Ovary (tissue), 9 donors: Measurements from ENCODE around the gene MYO1F. TPM values are rescaled to one million over a fixed set of nuclear protein-coding genes. Genes with fewer than 3 reads are reported as not detected.

Experiments used
- DNase-seq, 5 donors: peaks; one replicate each; pipeline ENCODE4 v3.0.0-alpha.2; 2019 to 2020
- H3K27ac ChIP-seq, 2 donors: fragments of 200-600 bp; one replicate each; pipeline versions ENCODE4 v1.5.1 to v1.8.0; 2019 to 2022
- H3K27me3 ChIP-seq: fragments of 200-600 bp; one replicate; pipeline ENCODE4 v1.8.0; 2022
- H3K36me3 ChIP-seq: fragments of 200-600 bp; sonication (generic); one replicate; pipeline ENCODE4 v1.5.1; 2019
- H3K4me1 ChIP-seq: one replicate; pipeline ENCODE4 v1.8.1; 2013; ENCODE audit warnings: mild to moderate bottlenecking, moderate library complexity; ENCODE audit not compliant: insufficient read depth
- H3K4me3 ChIP-seq: fragments of 200-600 bp; sonication (generic); one replicate; pipeline ENCODE4 v1.5.1; 2017
- H3K9me3 ChIP-seq, 2 donors: fragments of 200-600 bp in 1 of 2; sonication (generic) in 1 of 2; one replicate each; pipeline versions ENCODE4 v1.5.1 to v1.8.1; 2013 to 2019; ENCODE audit warnings: mild to moderate bottlenecking in 1 of 2, moderate library complexity in 1 of 2
- EP300 ChIP-seq: sonication (generic); formaldehyde crosslinking; IDR thresholded peaks from one replicate; pipeline ENCODE4 v1.6.1; 2017; ENCODE audit warnings: antibody characterized with exemption
- POLR2A ChIP-seq: fragments of 450-650 bp; IDR thresholded peaks from one replicate; pipeline ENCODE4 v1.6.1; 2017; ENCODE audit warnings: antibody characterized with exemption, mild to moderate bottlenecking, moderate library complexity
- WGBS, 3 donors: extraction: QIAGEN DNeasy Blood & Tissue Kit in 1 of 3; methylation state at CpG; one replicate each; pipeline versions ENCODE4 v1.1.5 to v1.1.7; 2013 to 2017; 5-methylcytosine and 5-hydroxymethylcytosine counted together
- intact Hi-C, 4 donors: fragments of 100-400 bp; cut with DNase I; formaldehyde crosslinking; loops; one replicate each; pipeline versions ENCODE4 v1.11.0 to v1.15.1; 2022 to 2023
- polyA plus RNA-seq, 2 donors: library from polyadenylated mRNA; stranded (reverse); fragments of 200-250 nt in 1 of 2; fragments of 350-450 nt in 1 of 2; fragmentation: Illumina TruSeq in 1 of 2; extraction: RNeasy Lipid Tissue Mini Kit (QIAGEN cat#74804) in 1 of 2; gene quantifications; one replicate each; pipeline ENCODE4 v1.2.3, GENCODE V29; 2013 to 2014
- total RNA-seq, 7 donors: library from RNA; depleted of rRNA in 2 of 7; stranded (reverse); fragments of >200 nt in 2 of 7; fragmentation: NEBNext Ultra II Directional in 3 of 7; extraction: Animal tissue kit (Norgen Biotek cat#: 25700) in 3 of 7; gene quantifications; one replicate each; pipeline versions ENCODE4 v1.1.0 to v1.2.4, GENCODE V29; 2016 to 2023
- TF ChIP-seq, protein P1 (sequence below), 3 donors: fragments of 450-650 bp in 2 of 3; fragments of 200-600 bp in 1 of 3; IDR thresholded peaks; one replicate each; pipeline versions ENCODE4 v1.5.1 to v1.8.0; 2016 to 2022; ENCODE audit warnings: antibody characterized with exemption in 3 of 3, mild to moderate bottlenecking in 1 of 3
- donor health status: DM: no; HTN: no; CAD: no; lungs with moderate emphysema.
- donor health status: DM: no; HTN: no; CAD: no.
- donor health status: Bipolar disorder and iron deficiency.
- donor health status: DM: yes; HTN: yes; CAD: no.
- donor health status: DM: no; HTN: no; CAD: no.
- donor health status: DM: yes; HTN: yes; CAD: no.

The MYO1F gene
- total and polyA plus RNA-seq, 9 donors, result 3.5 to 13.6 (median 5.4) TPM

DNA sequence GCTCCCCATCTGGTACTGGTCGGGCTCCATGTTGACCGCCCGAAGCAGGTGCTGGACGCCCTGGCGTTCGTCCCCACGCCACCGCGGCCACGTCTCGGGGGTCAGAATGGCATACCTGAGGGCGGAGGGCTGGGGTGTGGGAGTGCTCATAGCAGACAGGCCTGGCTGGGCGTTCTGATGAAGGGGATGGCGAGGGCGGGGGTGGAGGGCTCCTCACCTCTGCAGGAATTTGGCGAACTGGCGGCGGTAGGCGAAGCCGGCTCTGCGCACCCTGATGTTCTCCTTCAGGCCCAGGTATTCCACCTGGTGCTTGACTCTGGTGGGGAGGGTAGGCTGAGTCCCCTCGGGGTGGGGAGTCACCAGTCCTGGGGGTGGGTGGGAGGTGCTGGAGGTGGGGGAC, 41.0 kb downstream of the MYO1F start:
- TF ChIP-seq POLR2A (no peak), EP300 (no peak)
- TF ChIP-seq, protein P1, sequence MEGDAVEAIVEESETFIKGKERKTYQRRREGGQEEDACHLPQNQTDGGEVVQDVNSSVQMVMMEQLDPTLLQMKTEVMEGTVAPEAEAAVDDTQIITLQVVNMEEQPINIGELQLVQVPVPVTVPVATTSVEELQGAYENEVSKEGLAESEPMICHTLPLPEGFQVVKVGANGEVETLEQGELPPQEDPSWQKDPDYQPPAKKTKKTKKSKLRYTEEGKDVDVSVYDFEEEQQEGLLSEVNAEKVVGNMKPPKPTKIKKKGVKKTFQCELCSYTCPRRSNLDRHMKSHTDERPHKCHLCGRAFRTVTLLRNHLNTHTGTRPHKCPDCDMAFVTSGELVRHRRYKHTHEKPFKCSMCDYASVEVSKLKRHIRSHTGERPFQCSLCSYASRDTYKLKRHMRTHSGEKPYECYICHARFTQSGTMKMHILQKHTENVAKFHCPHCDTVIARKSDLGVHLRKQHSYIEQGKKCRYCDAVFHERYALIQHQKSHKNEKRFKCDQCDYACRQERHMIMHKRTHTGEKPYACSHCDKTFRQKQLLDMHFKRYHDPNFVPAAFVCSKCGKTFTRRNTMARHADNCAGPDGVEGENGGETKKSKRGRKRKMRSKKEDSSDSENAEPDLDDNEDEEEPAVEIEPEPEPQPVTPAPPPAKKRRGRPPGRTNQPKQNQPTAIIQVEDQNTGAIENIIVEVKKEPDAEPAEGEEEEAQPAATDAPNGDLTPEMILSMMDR (IDR thresholded peaks at IDR 0.05), result no peak
- Histone ChIP-seq H3K4me1 (no peaks in the 10 kb centered on the region), H3K36me3 (no peaks in the 10 kb centered on the region), H3K9me3 (no peaks in the 10 kb centered on the region), H3K4me3 (no peak overlapping the region), H3K27ac (no peak overlapping the region), H3K27me3 (no peaks in the 10 kb centered on the region)
- no peak for DNase-seq
- intact Hi-C loops, result no loop called here
- 54 to 72% (median 68%) methylated on average over 16 to 22 of the region's 22 CpGs for WGBS, 3 donors

DNA sequence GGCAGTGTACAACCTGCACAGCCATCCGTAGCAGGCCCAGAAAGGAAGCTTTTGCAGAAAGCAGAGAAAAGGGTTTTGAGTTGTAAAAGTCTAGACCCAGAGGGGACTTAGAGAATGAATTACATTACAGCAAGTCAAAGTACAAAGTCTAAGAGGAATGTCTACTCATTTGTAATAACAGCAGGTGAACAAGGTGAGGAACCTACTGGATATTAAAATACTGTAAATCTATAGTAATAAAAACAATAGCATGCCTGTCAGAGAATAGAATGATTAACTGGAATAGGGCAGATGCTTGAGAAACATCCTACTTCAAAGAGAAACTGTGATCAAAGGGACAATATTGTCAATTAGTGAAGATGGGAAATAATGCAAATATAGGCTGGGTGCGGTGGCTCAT, 45.0 kb downstream of the MYO1F start:
- DNase-seq, result no peak
- WGBS, 3 donors, result 58 to 67% (median 65%) methylated on average over 2 of the region's 2 CpGs

DNA sequence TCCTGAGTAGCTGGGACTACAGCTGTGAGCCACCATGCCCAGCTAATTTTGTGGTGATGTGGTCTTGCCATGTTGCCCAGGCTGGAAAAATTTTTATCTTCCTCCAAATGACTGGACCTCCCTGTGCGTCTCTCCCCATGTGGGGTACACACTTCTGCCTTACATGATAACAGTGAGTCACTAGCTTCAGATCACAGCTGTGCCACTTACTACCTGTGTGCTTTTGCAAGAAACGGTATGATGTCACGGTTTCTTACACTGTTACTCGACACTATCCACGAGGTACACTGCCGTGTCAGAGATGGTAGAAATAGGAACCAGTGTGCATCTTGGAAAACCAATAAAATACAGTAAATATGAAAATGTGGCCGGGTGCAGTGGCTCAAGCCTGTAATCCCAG, 45.8 kb downstream of the MYO1F start:
- H3K36me3 ChIP-seq, result no peaks in the 10 kb centered on the region
- TF ChIP-seq POLR2A, result no peak
- TF ChIP-seq, protein P1 (IDR thresholded peaks at IDR 0.05), result no peak
- TF ChIP-seq EP300, result no peak
- no peak for DNase-seq
- no peaks in the 10 kb centered on the region for H3K9me3 ChIP-seq
- no peak overlapping the region for H3K4me3 ChIP-seq
- intact Hi-C loops, result no loop called here
- WGBS, 3 donors, result 80 to 89% (median 85%) methylated on average over 7 of the region's 7 CpGs
- peaks cover 7% of the 10 kb centered on the region for H3K4me1 ChIP-seq
- no peak overlapping the region for H3K27ac ChIP-seq
- H3K27me3 ChIP-seq, result no peaks in the 10 kb centered on the region

More for the DNA sequence above, 45.0 kb downstream of the MYO1F start:
- H3K4me3 ChIP-seq, result no peak overlapping the region
- no peak for TF ChIP-seq EP300
- TF ChIP-seq, protein P1 (IDR thresholded peaks at IDR 0.05), result no peak
- no peak for TF ChIP-seq POLR2A
- peaks cover 3% of the 10 kb centered on the region for H3K4me1 ChIP-seq
- no peak overlapping the region for H3K27ac ChIP-seq
- H3K27me3 ChIP-seq, result no peaks in the 10 kb centered on the region
- H3K36me3 ChIP-seq, result no peaks in the 10 kb centered on the region
- intact Hi-C loops, result no loop called here
- no peaks in the 10 kb centered on the region for H3K9me3 ChIP-seq

DNA sequence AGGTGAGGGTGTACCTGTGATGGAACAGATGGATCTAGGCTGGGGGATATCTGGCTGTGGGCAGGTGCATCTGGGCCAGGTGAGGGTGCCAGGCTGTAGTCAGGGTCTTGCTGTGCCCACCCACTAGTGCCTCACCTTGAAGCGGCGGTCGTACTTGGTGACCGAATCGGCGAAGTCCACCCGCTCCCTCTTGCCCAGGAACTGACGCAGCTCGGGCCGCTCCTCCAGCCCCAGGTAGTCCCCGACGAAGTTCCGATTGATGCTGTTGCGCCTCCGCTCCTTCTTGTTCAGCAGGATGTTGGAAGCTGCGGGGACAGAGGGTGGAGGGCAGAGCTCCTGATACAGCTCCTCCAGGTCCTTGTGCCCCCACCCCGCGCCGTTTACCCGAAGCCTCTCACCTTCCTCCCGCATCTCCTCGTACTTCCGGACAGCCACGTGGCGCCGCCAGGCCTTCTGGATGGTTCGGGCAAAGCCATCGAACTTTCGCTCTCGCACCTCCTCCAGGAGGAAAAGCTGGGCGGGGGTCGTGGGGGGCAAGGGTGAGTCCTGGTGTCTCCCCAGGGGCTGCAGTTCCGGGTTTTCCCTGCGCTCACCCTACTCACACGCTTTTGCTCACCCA, 47.1 kb downstream of the MYO1F start:
- DNase-seq, result peak in 1 of 5 donors; percentile 32
- Histone ChIP-seq H3K4me3 (no peak overlapping the region), H3K4me1 (peaks cover 7% of the 10 kb centered on the region), H3K27me3 (no peaks in the 10 kb centered on the region), H3K27ac (no peak overlapping the region), H3K36me3 (no peaks in the 10 kb centered on the region), H3K9me3 (no peaks in the 10 kb centered on the region)
- WGBS, 3 donors, result 92 to 94% (median 94%) methylated on average over 35 of the region's 35 CpGs
- intact Hi-C loops, result no loop called here
- no peak for TF ChIP-seq POLR2A
- TF ChIP-seq, protein P1 (IDR thresholded peaks at IDR 0.05), result no peak
- no peak for TF ChIP-seq EP300
